HG03432 (cell line): ENCODE measurements around the gene HBQ1.
"Not testable (repeated sequence)": the region's sequence is repeated elsewhere in the genome, so short reads cannot be mapped to it uniquely, and the experiment has no call there.

Experiments used
- ATAC-seq: cut with Tn5 transposase; IDR thresholded peaks from one replicate; pipeline ENCODE4 v1.9.1; 2021; ENCODE audit warnings: mild to moderate bottlenecking, moderate library complexity; ENCODE audit not compliant: unreplicated experiment

HBQ1 gene

DNA sequence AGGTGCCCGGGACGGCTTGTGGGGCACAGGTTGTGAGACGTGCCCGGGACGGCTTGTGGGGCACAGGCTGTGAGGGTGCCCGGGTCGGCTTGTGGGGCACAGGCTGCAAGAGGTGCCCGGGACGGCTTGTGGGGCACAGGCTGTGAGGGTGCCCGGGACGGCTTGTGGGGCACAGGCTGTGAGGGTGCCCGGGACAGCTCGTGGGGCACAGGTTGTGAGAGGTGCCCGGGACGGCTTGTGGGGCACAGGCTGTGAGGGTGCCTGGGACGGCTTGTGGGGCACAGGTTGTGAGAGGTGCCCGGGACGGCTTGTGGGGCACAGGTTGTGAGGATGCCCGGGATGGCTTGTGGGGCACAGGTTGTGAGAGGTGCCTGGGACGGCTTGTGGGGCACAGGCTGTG is 20.0 kb upstream of the HBQ1 start:
- not testable (repeated sequence) for ATAC-seq

- ATAC-seq: no peak
Observed at GRCh38 chr16:160691-161190, 19.5 kb upstream of the HBQ1 start.

DNA sequence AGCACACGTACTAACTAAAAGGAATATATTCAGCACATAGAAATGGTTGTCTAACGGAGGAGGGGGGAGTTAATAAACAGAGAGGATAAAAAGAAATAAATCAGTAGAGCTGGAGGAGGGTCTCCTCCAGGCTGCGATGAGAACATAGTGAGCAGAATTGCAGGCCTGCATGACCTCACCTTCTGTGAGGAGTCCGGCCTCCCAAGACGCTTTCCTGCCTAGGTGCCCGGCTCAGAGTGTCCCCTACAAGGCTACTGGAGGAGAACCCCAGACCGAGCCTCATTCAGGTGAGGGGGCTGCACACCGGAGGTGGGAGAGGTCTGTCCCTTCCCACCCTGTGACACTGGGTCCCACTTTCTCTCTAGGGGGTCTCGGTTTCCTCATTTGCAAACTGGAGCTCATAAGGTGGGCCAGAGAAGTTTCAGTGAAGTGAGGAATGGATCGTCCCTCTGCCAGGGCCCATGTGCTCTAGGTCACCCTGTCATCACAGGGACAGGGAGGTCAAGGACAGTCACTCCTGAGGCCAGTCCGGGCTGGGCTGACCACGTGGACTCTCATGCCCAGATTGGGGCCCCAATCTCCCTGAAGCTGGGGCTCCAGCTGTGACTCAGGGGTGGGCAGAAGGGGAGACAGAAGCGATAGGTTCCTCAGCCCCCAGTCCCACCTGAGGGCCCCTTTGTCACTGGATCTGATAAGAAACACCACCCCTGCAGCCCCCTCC is 17.8 kb upstream of the HBQ1 start:
- no peak for ATAC-seq

GRCh38 chr16:163139-163538 is 17.1 kb upstream of the HBQ1 start:
- not testable (repeated sequence) for ATAC-seq

DNA sequence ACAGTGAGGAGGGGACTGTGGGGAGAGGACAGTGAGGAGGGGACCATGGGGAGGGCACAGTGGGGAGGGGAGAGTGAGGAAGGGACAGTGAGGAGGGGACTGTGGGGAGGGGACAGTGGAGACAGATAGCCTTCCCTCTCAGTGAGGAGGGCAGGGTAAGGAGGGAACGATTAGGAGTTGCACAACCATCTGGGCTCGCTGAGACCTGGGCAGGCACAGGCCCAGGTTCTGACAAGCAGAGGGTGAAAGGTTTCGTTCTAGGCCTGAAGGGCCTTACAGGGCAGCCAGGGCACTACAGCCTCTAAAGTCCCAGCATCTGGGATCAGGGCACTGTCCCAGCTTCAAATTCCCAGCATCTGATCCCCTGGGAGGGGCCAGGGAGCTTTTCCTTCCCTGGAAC is 16.6 kb upstream of the HBQ1 start:
- not testable (repeated sequence) for ATAC-seq

DNA sequence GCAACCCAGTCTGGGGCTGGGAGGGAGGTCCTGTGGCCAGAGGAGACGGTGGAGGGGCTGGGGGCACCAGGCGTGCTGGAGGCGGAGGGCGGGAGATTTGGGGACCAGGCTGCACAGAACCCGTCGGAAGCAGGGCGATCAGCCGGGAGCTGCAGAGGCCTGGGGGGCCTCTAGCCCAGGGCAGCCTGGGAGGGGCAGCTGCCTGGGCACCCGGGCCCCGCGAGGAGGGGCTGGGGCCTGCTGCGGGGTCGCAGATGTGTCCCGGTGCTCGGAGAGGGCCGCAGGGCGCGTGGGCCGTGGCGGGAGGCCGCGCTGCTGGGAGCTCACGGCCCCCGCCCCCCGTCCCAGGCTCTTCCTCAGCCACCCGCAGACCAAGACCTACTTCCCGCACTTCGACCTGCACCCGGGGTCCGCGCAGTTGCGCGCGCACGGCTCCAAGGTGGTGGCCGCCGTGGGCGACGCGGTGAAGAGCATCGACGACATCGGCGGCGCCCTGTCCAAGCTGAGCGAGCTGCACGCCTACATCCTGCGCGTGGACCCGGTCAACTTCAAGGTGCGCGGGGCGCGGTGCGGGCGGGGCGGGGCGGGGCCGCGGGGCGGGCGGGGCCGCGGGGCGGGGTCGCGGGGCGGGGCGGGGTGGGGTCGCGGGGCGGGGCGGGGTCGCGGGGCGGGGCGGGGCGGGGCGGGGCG is 16.0 kb upstream of the HBQ1 start:
- ATAC-seq: not testable (repeated sequence)

DNA sequence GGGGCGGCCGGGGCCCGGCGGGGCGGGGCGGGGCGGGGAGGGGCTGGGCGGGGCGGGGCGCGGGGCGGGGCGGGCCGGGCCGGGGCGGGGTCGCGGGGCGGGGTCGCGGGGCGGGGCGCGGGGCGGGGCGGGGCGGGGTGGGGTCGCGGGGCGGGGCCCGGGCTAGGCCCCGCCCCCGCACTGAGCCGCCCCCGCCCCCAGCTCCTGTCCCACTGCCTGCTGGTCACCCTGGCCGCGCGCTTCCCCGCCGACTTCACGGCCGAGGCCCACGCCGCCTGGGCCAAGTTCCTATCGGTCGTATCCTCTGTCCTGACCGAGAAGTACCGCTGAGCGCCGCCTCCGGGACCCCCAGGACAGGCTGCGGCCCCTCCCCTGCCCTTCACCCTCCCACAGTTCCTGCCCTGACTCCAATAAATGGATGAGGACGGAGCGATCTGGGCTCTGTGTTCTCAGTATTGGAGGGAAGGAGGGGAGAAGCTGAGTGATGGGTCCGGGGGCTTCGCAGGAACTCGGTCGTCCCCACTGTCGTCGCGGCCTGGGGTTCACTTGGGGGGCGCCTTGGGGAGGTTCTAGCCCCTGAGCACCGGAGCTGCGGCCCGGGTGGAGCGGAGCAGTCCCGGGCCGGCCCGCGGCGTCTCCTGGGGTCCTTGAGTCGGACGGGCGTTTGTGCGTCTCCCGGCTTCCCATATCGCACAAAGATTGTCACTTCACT is 15.3 kb upstream of the HBQ1 start:
- ATAC-seq: no peak

- no peak for ATAC-seq
Observed at GRCh38 chr16:165539-166374, 14.5 kb upstream of the HBQ1 start, which contains the start of gene HBM. TSS of gene HBM (plus strand) at chr16:165978. CDS start at chr16:165998, 20 bp downstream.

DNA sequence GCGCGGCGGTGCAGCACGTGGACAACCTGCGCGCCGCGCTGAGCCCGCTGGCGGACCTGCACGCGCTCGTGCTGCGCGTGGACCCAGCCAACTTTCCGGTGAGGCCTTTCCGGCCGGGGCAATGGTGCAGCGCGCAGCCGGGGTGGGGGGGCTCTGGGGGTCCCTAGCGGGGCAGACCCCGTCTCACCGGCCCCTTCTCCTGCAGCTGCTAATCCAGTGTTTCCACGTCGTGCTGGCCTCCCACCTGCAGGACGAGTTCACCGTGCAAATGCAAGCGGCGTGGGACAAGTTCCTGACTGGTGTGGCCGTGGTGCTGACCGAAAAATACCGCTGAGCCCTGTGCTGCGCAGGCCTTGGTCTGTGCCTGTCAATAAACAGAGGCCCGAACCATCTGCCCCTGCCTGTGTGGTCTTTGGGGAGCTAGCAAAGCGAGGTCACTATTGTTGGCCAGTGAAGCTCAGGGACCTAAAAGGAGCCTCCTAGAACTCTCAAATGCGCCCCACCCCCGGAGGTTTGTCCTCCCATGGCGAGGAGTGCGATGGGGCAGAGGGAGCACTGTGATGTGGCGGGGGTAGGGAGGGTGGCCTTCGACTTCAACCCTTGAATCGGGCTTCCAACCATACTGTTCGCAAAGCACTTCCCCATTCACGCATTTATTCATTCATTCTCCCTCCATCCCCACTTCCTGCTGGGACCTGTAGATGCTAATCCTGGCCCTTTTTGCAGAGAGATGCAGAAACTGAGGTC is 13.7 kb upstream of the HBQ1 start:
- ATAC-seq: no peak

- ATAC-seq: no peak
Observed at GRCh38 chr16:167122-167690, 13.1 kb upstream of the HBQ1 start.

GRCh38 chr16:168424-168823 is 11.8 kb upstream of the HBQ1 start:
- ATAC-seq: no peak

GRCh38 chr16:169014-169413 is 11.2 kb upstream of the HBQ1 start:
- no peak for ATAC-seq

- ATAC-seq: not testable (repeated sequence)
Observed at GRCh38 chr16:170088-170507, 10.2 kb upstream of the HBQ1 start.

DNA sequence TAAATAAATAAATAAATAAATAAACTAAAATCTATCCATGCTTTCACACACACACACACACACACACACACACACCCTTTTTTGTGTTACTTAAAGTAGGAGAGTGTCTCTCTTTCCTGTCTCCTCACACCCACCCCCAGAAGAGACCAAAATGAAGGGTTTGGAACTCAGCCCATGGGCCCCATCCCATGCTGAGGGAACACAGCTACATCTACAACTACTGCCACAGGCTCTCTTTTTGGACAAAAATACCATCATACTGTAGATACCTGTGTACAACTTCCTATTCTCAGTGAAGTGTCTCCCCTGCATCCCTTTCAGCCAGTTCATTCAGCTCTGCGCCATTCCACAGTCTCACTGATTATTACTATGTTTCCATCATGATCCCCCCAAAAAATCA is 9.5 kb upstream of the HBQ1 start:
- ATAC-seq: no peak

DNA sequence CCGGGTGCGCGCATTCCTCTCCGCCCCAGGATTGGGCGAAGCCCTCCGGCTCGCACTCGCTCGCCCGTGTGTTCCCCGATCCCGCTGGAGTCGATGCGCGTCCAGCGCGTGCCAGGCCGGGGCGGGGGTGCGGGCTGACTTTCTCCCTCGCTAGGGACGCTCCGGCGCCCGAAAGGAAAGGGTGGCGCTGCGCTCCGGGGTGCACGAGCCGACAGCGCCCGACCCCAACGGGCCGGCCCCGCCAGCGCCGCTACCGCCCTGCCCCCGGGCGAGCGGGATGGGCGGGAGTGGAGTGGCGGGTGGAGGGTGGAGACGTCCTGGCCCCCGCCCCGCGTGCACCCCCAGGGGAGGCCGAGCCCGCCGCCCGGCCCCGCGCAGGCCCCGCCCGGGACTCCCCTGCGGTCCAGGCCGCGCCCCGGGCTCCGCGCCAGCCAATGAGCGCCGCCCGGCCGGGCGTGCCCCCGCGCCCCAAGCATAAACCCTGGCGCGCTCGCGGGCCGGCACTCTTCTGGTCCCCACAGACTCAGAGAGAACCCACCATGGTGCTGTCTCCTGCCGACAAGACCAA is 7.8 kb upstream of the HBQ1 start, which contains the start of gene HBA2:
Gene HBA2 (plus strand): TSS at position 503 of the 568 bp plus-strand sequence. CDS start 37 bp downstream, at position 540.
- ATAC-seq: not testable (repeated sequence)

GRCh38 chr16:173211-173854 is 6.9 kb upstream of the HBQ1 start:
- not testable (repeated sequence) for ATAC-seq

DNA sequence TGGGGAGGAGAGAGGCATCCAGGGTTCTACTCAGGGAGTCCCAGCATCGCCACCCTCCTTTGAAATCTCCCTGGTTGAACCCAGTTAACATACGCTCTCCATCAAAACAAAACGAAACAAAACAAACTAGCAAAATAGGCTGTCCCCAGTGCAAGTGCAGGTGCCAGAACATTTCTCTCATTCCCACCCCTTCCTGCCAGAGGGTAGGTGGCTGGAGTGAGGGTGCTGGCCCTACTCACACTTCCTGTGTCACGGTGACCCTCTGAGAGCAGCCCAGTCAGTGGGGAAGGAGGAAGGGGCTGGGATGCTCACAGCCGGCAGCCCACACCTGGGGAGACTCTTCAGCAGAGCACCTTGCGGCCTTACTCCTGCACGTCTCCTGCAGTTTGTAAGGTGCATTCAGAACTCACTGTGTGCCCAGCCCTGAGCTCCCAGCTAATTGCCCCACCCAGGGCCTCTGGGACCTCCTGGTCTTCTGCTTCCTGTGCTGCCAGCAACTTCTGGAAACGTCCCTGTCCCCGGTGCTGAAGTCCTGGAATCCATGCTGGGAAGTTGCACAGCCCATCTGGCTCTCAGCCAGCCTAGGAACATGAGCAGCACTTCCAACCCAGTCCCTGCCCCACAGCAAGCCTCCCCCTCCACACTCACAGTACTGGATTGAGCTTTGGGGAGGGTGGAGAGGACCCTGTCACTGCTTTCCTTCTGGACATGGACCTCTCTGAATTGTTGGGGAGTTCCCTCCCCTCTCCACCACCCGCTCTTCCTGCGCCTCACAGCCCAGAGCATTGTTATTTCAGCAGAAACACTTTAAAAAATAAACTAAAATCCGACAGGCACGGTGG is 6.1 kb upstream of the HBQ1 start:
- ATAC-seq: not testable (repeated sequence)
